ENCODE data around the gene DYRK4. TPM values are rescaled to one million over a fixed set of nuclear protein-coding genes. Genes with fewer than 3 reads are reported as not detected.

DYRK4 gene
- total RNA-seq, 2 donors from 2014 or later = 27.5 to 28.6 TPM

Other genes with a start within 250 kb of the DYRK4 start
- 10 to 100 TPM; 13.0 to 14.4 TPM for gene TIGAR, start 241.0 kb upstream of the DYRK4 start, total RNA-seq
- not detected for gene FGF23, start 182.5 kb upstream of the DYRK4 start, total RNA-seq
- gene FGF6, start 116.4 kb upstream of the DYRK4 start, total RNA-seq = not detected
- gene RAD51AP1, start 23.3 kb upstream of the DYRK4 start, total RNA-seq = 1 to 10 TPM; 4.2 to 8.4 TPM
- gene AKAP3, start 86.8 kb downstream of the DYRK4 start, total RNA-seq = 1 to 10 TPM; 1.6 to 3.4 TPM
- 100 to 1,000 TPM; 158 to 242 TPM for gene NDUFA9, start 86.9 kb downstream of the DYRK4 start, total RNA-seq
- 10 to 100 TPM; 24.5 to 41.0 TPM for gene GALNT8, start 158.2 kb downstream of the DYRK4 start, total RNA-seq

All from left colon (tissue), 2 donors.